Right lobe of liver (tissue), 6 donors: ENCODE results near the gene ARFGAP2. TPM values are rescaled to one million over a fixed set of nuclear protein-coding genes. Genes with fewer than 3 reads are reported as not detected.

Experiments used
- ATAC-seq, 4 donors: fragments of 200-7000 bp; cut with Tn5 transposase; one replicate each; pipeline ENCODE4 v1.9.1; 2020; ENCODE audit warnings: mild to moderate bottlenecking in 4 of 4, moderate library complexity in 4 of 4
- DNase-seq, 3 donors: peaks; one replicate each; pipeline ENCODE4 v3.0.0-alpha.2; 2020
- H3K27ac ChIP-seq, 3 donors: fragments of 200-600 bp; one replicate each; pipeline ENCODE4 v1.8.0; 2022
- H3K27me3 ChIP-seq, 2 donors: fragments of 200-600 bp; one replicate each; pipeline ENCODE4 v1.8.0; 2022
- H3K36me3 ChIP-seq, 4 donors: fragments of 200-600 bp; sonication (generic) in 1 of 4; one replicate each; pipeline versions ENCODE4 v1.5.1 to v1.8.0; 2017 to 2022; ENCODE audit warnings: control low read depth in 1 of 4
- H3K4me1 ChIP-seq, 4 donors: fragments of 200-600 bp; sonication (generic) in 1 of 4; one replicate each; pipeline versions ENCODE4 v1.5.1 to v1.8.0; 2017 to 2022; ENCODE audit warnings: control low read depth in 1 of 4
- H3K4me3 ChIP-seq, 3 donors: fragments of 200-600 bp; one replicate each; pipeline ENCODE4 v1.8.0; 2022
- H3K9me3 ChIP-seq, 4 donors: fragments of 200-600 bp; sonication (generic) in 1 of 4; one replicate each; pipeline versions ENCODE4 v1.5.1 to v1.8.0; 2017 to 2022; ENCODE audit warnings: control low read depth in 1 of 4
- POLR2A ChIP-seq: fragments of 450-650 bp; IDR thresholded peaks from one replicate; pipeline ENCODE4 v1.6.1; 2017; ENCODE audit warnings: antibody characterized with exemption, mild to moderate bottlenecking
- WGBS: methylation state at CpG from one replicate; pipeline ENCODE4 v1.1.6; 2018; ENCODE audit warnings: low coverage, low lambda C conversion rate; ENCODE audit not compliant: insufficient coverage; ENCODE audit errors: missing lambda C conversion rate; 5-methylcytosine and 5-hydroxymethylcytosine counted together
- intact Hi-C, 2 donors: fragments of 100-400 bp; cut with DNase I; formaldehyde crosslinking; loops; one replicate each; pipeline versions ENCODE4 v1.11.2 to v1.14.1; 2022
- total RNA-seq, 6 experiments: library from RNA; depleted of rRNA in 2 of 6; stranded (reverse); fragments of >200 nt in 2 of 6; fragmentation: NEBNext Ultra II Directional in 3 of 6; extraction: Animal tissue kit (Norgen Biotek cat#: 25700) in 3 of 6; gene quantifications; one replicate each; pipeline versions ENCODE4 v1.1.0 to v1.2.4, GENCODE V29; 2016 to 2023
- TF ChIP-seq, protein P1 (sequence below), 4 donors: fragments of 200-600 bp in 3 of 4; fragments of 450-650 bp in 1 of 4; IDR thresholded peaks; one replicate each; pipeline versions ENCODE4 v1.5.1 to v1.8.0; 2016 to 2022; ENCODE audit warnings: antibody characterized with exemption in 4 of 4, mild to moderate bottlenecking in 2 of 4
- donor health status: DM: no; HTN: yes; CAD: no.
- donor health status: DM: no; HTN: no; CAD: no.
- donor health status: DM: no; HTN: no; CAD: no.
- donor health status: DM: no; HTN: yes; CAD: no.
- donor health status: DM: no; HTN: yes; CAD: no.

Gene ARFGAP2
- total RNA-seq, 6 experiments from 2014 or later = 37.7 to 64.4 (median 62.1) TPM

DNA sequence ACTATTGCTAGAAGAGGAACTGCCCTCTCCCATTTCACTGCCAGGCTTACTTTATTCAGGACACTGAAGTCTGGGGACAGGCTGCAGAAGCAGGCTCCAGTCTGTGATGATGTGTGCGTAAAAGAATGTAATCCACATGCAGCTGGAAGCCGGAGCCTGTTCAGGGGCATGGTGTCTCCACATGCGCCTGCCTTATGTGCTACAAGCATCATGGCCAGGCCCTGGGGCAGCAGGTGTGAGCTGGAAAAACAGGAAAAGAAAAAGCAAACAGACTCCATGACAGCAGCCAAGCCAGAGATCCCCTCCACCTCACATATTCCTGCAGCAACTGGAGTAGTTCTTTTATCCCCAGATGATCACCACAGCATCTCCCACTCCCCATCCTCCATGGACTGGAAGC is 33.4 kb downstream of the ARFGAP2 start:
- TF ChIP-seq, protein P1, sequence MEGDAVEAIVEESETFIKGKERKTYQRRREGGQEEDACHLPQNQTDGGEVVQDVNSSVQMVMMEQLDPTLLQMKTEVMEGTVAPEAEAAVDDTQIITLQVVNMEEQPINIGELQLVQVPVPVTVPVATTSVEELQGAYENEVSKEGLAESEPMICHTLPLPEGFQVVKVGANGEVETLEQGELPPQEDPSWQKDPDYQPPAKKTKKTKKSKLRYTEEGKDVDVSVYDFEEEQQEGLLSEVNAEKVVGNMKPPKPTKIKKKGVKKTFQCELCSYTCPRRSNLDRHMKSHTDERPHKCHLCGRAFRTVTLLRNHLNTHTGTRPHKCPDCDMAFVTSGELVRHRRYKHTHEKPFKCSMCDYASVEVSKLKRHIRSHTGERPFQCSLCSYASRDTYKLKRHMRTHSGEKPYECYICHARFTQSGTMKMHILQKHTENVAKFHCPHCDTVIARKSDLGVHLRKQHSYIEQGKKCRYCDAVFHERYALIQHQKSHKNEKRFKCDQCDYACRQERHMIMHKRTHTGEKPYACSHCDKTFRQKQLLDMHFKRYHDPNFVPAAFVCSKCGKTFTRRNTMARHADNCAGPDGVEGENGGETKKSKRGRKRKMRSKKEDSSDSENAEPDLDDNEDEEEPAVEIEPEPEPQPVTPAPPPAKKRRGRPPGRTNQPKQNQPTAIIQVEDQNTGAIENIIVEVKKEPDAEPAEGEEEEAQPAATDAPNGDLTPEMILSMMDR (IDR thresholded peaks at IDR 0.05) = no peak
- TF ChIP-seq POLR2A = no peak
- H3K4me3 ChIP-seq = no peak overlapping the region
- DNase-seq (no peak), ATAC-seq (peak; percentile 24 to 41 (median 38))
- no peak overlapping the region for H3K27ac ChIP-seq
- H3K9me3 ChIP-seq = no peaks in the 10 kb centered on the region
- H3K4me1 ChIP-seq = no peaks in the 10 kb centered on the region
- H3K27me3 ChIP-seq = no peaks in the 10 kb centered on the region
- WGBS = 100% methylated on average over 1 of the region's 3 CpGs
- intact Hi-C loops = loop anchor here in 1 of 2 donors (10.0 kb wide), 1 partner anchor 61 kb away; no protein-coding TSS in a partner anchor
- H3K36me3 ChIP-seq = no peaks in the 10 kb centered on the region

DNA sequence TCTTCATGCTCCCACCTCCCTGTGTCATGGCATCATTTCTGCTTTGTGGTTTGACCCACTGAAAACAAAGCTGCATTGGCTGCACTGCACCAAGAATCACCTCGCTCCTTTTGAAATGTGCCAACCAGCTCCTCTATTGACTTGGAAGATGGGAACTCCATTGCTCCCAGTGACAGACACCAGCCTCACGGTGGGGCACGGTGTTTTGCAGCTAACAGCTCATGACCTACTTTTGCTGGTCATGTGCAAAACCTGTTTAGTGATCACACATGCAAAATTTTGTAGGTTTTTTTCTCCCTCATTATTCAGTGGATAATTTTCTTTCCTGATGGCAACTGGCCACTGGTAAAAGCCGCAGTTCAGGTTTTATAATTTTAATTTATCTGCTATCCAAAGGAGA is 36.8 kb downstream of the ARFGAP2 start:
- Histone ChIP-seq H3K4me3 (no peak overlapping the region), H3K27me3 (no peaks in the 10 kb centered on the region), H3K27ac (no peak overlapping the region), H3K9me3 (no peaks in the 10 kb centered on the region), H3K4me1 (no peaks in the 10 kb centered on the region), H3K36me3 (no peaks in the 10 kb centered on the region)
- 72% methylated on average over 3 of the region's 4 CpGs for WGBS
- no peak for ATAC-seq
- DNase-seq = no peak
- TF ChIP-seq, protein P1 (IDR thresholded peaks at IDR 0.05) = no peak
- no peak for TF ChIP-seq POLR2A
- intact Hi-C loops = loop anchor here in 1 of 2 donors (10.0 kb wide), 1 partner anchor 65 kb away; no protein-coding TSS in a partner anchor

DNA sequence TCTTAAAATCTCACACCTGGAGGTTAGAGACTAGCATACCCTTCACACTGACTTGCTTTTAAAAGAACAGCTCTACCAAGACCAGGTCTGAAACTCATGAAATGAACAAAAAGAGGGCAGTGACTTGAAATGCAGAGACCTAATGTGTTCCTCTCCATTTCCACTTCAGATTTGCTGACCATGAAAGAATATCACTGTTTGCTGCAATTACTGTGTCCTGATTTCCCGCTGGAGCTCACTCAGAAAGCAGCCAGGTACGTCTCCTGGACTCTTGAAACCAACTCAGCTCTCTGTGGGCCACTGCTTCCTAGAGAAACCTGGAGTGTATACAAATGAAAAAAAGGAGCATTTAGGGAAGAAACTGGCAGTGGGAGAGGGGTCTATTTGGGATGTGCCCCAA is 39.2 kb downstream of the ARFGAP2 start:
- no peaks in the 10 kb centered on the region for H3K27me3 ChIP-seq
- no peaks in the 10 kb centered on the region for H3K36me3 ChIP-seq
- H3K27ac ChIP-seq = no peak overlapping the region
- intact Hi-C loops = no loop called here
- H3K9me3 ChIP-seq = no peaks in the 10 kb centered on the region
- WGBS = 92% methylated on average over 2 of the region's 2 CpGs
- DNase-seq (no peak), ATAC-seq (no peak)
- H3K4me3 ChIP-seq = no peak overlapping the region
- no peaks in the 10 kb centered on the region for H3K4me1 ChIP-seq
- no peak for TF ChIP-seq POLR2A
- TF ChIP-seq, protein P1 (IDR thresholded peaks at IDR 0.05) = no peak

DNA sequence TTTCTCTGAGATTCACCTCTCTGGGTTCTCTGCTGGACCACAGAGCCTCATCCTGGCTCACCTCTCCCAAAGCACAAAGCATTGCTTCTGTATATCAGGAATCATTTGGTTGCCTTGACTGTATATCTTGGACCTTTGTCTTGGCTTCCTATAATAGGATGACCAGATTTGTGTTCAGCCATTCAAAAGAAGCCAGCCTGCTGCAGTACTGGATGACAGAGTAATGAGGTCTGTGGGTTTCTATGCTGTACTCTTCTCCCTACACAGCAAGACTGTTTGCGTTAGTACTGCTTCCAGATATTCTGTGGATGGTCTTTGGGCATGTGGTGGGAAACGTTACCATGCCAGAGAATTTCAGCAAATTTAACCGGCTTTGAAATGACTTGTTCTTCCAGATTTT is 39.8 kb downstream of the ARFGAP2 start:
- no peaks in the 10 kb centered on the region for H3K27me3 ChIP-seq
- WGBS = 86% methylated on average over 3 of the region's 3 CpGs
- no peaks in the 10 kb centered on the region for H3K36me3 ChIP-seq
- no peak for ATAC-seq
- TF ChIP-seq, protein P1 (IDR thresholded peaks at IDR 0.05) = no peak
- no peak for TF ChIP-seq POLR2A
- H3K27ac ChIP-seq = no peak overlapping the region
- intact Hi-C loops = no loop called here
- no peak overlapping the region for H3K4me3 ChIP-seq
- H3K4me1 ChIP-seq = no peaks in the 10 kb centered on the region
- no peak for DNase-seq
- H3K9me3 ChIP-seq = no peaks in the 10 kb centered on the region

DNA sequence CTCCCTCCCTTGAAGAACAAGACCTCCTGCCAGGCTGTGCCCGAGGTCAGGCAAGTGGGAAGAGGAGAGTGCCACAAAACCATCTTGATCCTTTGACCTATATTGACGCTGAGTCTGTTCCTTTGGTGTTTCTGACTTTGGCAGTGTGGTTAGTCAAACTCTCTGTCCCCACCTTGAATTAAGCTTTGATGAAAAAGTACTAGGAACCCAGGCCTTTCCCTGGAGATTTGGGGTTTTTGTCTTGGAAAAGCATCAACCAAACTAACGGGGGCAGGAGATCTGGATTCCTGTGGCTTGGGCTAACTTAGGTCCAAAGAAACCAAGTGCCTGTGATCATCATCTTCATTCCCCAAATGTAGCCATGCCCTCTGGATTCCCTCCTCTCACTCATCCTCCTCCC is 40.4 kb downstream of the ARFGAP2 start:
- 64% methylated on average over 3 of the region's 3 CpGs for WGBS
- H3K4me1 ChIP-seq = no peaks in the 10 kb centered on the region
- H3K27me3 ChIP-seq = no peaks in the 10 kb centered on the region
- TF ChIP-seq, protein P1 (IDR thresholded peaks at IDR 0.05) = no peak
- TF ChIP-seq POLR2A = no peak
- no peak overlapping the region for H3K27ac ChIP-seq
- ATAC-seq = no peak
- no peak overlapping the region for H3K4me3 ChIP-seq
- DNase-seq = no peak
- no peaks in the 10 kb centered on the region for H3K9me3 ChIP-seq
- H3K36me3 ChIP-seq = no peaks in the 10 kb centered on the region
- intact Hi-C loops = no loop called here
